Measurements from ENCODE around the gene LRRC10B. TPM values are rescaled to one million over a fixed set of nuclear protein-coding genes. Genes with fewer than 3 reads are reported as not detected.

The LRRC10B gene
- total RNA-seq, 4 donors from 2014 or later = 0.13 to 1.0 TPM; not detected in 2

GRCh38 chr11:61495801-61496601, 12.5 kb upstream of the LRRC10B start:
- Histone ChIP-seq H3K9me3 (no peaks in the 10 kb centered on the region), H3K27ac (peak overlapping the region; percentile 5 to 58 (median 31)), H3K4me3 (no peak overlapping the region), H3K4me1 (peaks cover 0 to 5% of the 10 kb centered on the region in 2 donors), H3K36me3 (no peaks in the 10 kb centered on the region), H3K27me3 (no peaks in the 10 kb centered on the region)
- ATAC-seq (peak; percentile 54 to 57), DNase-seq (peak in 1 of 2 donors; percentile 38)
- TF ChIP-seq CTCF (IDR thresholded peaks at IDR 0.05 in 4 of 5, conservative IDR thresholded peaks at IDR 0.05 in 1 of 5) (no peak), POLR2A (IDR thresholded peaks at IDR 0.05) (no peak)
- in situ Hi-C loops (cut with MboI; ENCODE audit: low sequenced_read_pairs in 4 of 4) = no loop called here
- intact Hi-C loops (cut with DNase I; ENCODE audit: low total_unique reads) = no loop called here

- ATAC-seq (no peak), DNase-seq (no peak)
- intact Hi-C loops (cut with DNase I; ENCODE audit: low total_unique reads) = no loop called here
- Histone ChIP-seq H3K4me3 (no peak overlapping the region), H3K9me3 (no peaks in the 10 kb centered on the region), H3K27ac (no peak overlapping the region), H3K27me3 (no peaks in the 10 kb centered on the region), H3K4me1 (peaks cover 0 to 5% of the 10 kb centered on the region in 2 donors), H3K36me3 (no peaks in the 10 kb centered on the region)
- in situ Hi-C loops (cut with MboI; ENCODE audit: low sequenced_read_pairs in 4 of 4) = no loop called here
- TF ChIP-seq POLR2A (IDR thresholded peaks at IDR 0.05) (no peak), CTCF (IDR thresholded peaks at IDR 0.05 in 4 of 5, conservative IDR thresholded peaks at IDR 0.05 in 1 of 5) (no peak)
Measured at GRCh38 chr11:61496602-61497400, 11.7 kb upstream of the LRRC10B start.

GRCh38 chr11:61497473-61497872, 11.1 kb upstream of the LRRC10B start:
- TF ChIP-seq CTCF (IDR thresholded peaks at IDR 0.05 in 4 of 5, conservative IDR thresholded peaks at IDR 0.05 in 1 of 5) = no peak
- TF ChIP-seq POLR2A (IDR thresholded peaks at IDR 0.05) = no peak
- in situ Hi-C loops (cut with MboI; ENCODE audit: low sequenced_read_pairs in 4 of 4) = no loop called here
- H3K27me3 ChIP-seq = no peaks in the 10 kb centered on the region
- no peak overlapping the region for H3K27ac ChIP-seq
- ATAC-seq (no peak), DNase-seq (no peak)
- intact Hi-C loops (cut with DNase I; ENCODE audit: low total_unique reads) = no loop called here
- no peaks in the 10 kb centered on the region for H3K36me3 ChIP-seq
- H3K4me1 ChIP-seq = peaks cover 0 to 5% of the 10 kb centered on the region in 2 donors
- H3K4me3 ChIP-seq = no peak overlapping the region
- H3K9me3 ChIP-seq = no peaks in the 10 kb centered on the region

- intact Hi-C loops (cut with DNase I; ENCODE audit: low total_unique reads) = no loop called here
- in situ Hi-C loops (cut with MboI; ENCODE audit: low sequenced_read_pairs in 4 of 4) = no loop called here
- Histone ChIP-seq H3K9me3 (no peaks in the 10 kb centered on the region), H3K36me3 (no peaks in the 10 kb centered on the region), H3K27me3 (no peaks in the 10 kb centered on the region), H3K4me3 (no peak overlapping the region), H3K27ac (no peak overlapping the region), H3K4me1 (peaks cover 0 to 5% of the 10 kb centered on the region in 2 donors)
- DNase-seq (no peak), ATAC-seq (no peak)
- TF ChIP-seq POLR2A (IDR thresholded peaks at IDR 0.05) = no peak
- TF ChIP-seq CTCF (IDR thresholded peaks at IDR 0.05 in 4 of 5, conservative IDR thresholded peaks at IDR 0.05 in 1 of 5) = no peak
Measured at GRCh38 chr11:61497876-61498275, 10.7 kb upstream of the LRRC10B start.

All from gastrocnemius medialis (tissue), 4 donors.